Retinal pigment epithelial cell (primary cell): Measurements from ENCODE around the gene DCANP1.

Source experiments
- DNase-seq: peaks from one replicate; pipeline ENCODE4 v3.0.0-alpha.2; 2010; ENCODE audit warnings: low read depth
- H3K4me3 ChIP-seq: 2 replicates; pipeline ENCODE4 v1.5.1; 2011; ENCODE audit warnings: mild to moderate bottlenecking, low read length, control low read depth, moderate library complexity
- CTCF ChIP-seq: conservative IDR thresholded peaks from 2 replicates; pipeline ENCODE4 v1.5.1; 2011; ENCODE audit warnings: low read depth, low read length, control low read depth, inconsistent platforms

The DCANP1 gene

GRCh38 chr5:135434591-135435466 is 12.3 kb downstream of the DCANP1 start:
- TF ChIP-seq CTCF: no peak
- no peak overlapping the region for H3K4me3 ChIP-seq
- DNase-seq: no peak

GRCh38 chr5:135433681-135434426 is 13.3 kb downstream of the DCANP1 start:
- no peak for TF ChIP-seq CTCF
- DNase-seq: no peak
- H3K4me3 ChIP-seq: no peak overlapping the region

- no peak for DNase-seq
- H3K4me3 ChIP-seq: no peak overlapping the region
- TF ChIP-seq CTCF: no peak
Measured at GRCh38 chr5:135432113-135432512, 15.0 kb downstream of the DCANP1 start.

GRCh38 chr5:135430135-135430437 is 17.1 kb downstream of the DCANP1 start:
- DNase-seq: no peak
- no peak for TF ChIP-seq CTCF
- no peak overlapping the region for H3K4me3 ChIP-seq

- no peak overlapping the region for H3K4me3 ChIP-seq
- TF ChIP-seq CTCF: no peak
- peak; percentile 69 for DNase-seq
Measured at GRCh38 chr5:135429301-135430134, 17.6 kb downstream of the DCANP1 start.

GRCh38 chr5:135428586-135428985 is 18.6 kb downstream of the DCANP1 start:
- DNase-seq: no peak
- TF ChIP-seq CTCF: no peak

More at GRCh38 chr5:135428586-135428985, 18.6 kb downstream of the DCANP1 start:
- no peak overlapping the region for H3K4me3 ChIP-seq
